HK-2 (cell line): ENCODE data around the gene CPLX3.
A peak's percentile ranks its signal among the peaks of the same experiment; 100 is the strongest.

Experiments
- DNase-seq: peaks from one replicate; pipeline ENCODE4 v3.0.0-alpha.2; 2018; ENCODE audit not compliant: unreplicated experiment

The CPLX3 gene

DNA sequence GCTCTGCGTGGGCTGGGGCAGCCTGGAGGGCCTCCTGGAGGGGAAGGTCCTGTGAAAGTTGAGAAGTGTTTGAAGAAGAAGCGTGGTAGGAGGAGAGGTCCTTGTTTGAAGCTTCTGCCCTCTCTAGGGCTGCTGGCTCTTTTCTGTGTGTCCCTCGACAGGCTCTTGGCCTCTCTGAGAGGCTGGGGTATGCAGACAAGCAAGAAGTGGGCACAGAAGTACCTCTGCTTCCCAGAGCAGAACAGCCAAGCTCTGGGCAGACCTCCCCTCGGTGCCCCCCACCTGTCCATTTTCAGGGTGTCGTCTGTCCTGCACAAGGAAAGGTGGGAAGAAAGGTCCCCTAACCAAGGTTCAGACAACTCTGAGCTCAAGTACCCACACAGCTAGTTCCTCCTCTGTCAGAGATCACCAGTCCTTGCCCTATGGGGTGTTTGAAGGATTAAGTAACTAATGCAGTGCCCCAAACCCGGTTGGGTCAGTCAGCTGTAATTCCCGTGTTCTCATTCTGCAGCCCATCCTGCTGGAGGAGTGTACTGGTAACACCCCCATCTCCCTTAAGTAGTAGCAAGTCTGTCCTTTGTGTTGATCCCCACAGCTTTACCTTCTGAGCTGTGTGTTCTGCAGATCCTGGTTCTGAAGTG lies 38.3 kb upstream of the CPLX3 start:
- DNase-seq, result no peak

- no peak for DNase-seq
Observed at GRCh38 chr15:74788683-74789151, 37.7 kb upstream of the CPLX3 start.

DNA sequence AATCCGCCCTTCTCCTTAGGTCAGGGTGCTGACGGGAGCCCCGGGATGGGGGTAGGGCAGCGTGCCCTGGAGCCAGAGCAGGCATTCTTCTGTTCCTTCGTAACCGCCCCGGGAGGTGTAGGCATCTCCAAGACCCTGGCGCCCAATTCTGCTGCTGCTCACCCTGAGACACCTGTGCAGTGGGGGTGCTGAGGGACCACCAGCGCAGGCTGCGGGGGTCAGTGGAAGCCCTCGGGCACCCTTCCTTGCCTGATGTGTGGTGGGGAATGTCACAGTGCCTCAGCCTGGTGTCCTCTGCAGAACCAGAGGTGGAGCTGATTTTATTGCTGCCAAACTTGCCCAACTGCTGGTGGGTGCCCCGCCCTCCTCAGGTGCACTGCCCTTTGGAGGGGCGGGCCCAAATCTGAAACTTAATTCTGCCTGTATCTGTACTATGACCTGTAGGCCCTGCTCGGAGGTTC lies 37.2 kb upstream of the CPLX3 start:
- DNase-seq, result no peak

DNA sequence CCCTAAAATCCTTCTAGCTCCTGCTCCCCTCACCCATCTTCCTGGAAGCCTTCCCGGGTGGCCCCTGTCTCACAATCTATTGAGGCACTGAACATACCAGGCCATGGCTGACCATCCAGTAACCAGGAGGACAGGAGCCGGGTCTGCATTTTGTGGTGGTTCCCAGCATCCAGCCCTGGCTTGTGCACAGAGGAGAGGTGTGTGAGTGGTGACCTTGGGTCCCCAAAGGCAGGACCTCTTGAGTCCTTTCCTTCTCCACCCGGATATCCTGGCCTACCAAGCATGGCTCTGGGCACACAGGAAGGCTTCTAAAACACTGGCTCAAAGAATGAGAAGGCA lies 36.7 kb upstream of the CPLX3 start:
- DNase-seq, result no peak

- peak; percentile 85 for DNase-seq
Observed at GRCh38 chr15:74790080-74790916, 36.1 kb upstream of the CPLX3 start.

GRCh38 chr15:74791007-74791406 lies 35.4 kb upstream of the CPLX3 start:
- DNase-seq, result no peak

- DNase-seq, result no peak
Observed at GRCh38 chr15:74791667-74792066, 34.8 kb upstream of the CPLX3 start.

DNA sequence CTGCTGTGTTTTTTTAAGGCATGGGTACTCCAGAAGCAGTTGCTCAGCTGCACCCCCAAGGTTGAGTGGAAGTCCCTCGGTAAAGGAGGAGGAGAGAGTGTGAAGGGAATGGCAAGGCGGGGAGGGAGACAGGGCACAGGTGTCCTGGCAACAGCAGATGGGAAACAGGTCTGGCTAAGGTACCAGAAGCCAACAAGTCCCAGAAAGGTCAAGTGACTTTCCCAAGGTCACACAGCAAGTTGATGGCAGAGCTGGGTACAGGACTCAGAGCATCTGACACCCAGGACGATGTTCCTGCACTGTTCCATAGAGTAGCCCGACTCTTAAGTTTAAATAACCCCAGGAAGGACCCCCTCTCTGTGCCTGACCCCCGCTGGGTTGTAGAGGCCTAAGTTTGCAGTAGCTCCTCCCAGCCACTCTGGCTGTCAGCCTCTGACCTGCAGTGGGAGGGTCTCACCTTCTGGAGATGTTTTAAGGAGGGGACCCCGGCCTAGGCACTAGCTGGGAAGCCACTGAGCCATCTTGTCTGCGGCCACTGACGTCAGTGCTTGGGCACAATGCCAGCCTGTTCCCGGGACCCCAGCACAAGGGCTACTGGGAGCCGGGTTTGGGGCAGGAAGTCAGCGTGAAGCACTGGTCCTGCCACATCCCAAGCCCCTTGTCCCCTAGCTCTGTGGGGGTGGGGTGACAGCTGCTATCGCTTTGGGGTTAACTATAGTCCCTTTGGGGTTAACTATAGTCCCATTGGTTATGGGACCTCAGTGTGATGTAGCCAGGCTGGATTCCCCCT lies 34.0 kb upstream of the CPLX3 start:
- no peak for DNase-seq

GRCh38 chr15:74793135-74794028 lies 33.0 kb upstream of the CPLX3 start:
- no peak for DNase-seq

DNA sequence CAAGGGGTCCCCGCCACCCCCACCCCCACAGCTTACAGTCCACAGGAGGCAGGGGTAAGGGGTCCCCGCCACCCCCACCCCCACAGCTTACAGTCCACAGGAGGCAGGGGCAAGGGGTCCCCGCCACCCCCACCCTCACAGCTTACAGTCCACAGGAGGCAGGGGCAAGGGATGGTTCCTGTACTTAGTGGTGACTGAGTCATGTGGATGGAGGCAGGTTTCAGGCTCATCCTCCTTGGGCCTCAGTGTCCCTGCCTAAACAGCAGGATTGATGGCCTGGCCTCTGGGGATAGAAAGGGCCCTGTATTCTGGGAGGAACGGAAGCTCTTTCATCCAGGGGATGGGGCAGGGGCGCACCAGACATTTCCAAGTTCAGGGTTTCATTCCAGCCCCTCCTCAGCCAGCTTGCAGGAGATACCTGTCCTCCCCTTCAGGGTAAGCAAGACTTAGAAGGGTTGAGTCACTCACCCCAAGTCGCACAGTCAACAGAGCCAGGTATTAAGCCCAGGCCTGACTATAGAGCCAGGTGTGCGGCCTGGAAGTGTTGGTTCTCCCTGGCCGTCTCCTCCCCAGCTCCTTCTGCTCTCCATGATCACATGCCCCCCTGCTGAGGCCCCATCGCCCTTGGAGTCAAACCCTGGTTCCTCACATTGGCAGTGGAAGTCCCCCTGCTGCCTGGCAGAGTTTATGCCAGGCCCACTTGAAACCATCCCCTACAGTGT lies 32.0 kb upstream of the CPLX3 start:
- DNase-seq, result no peak

DNA sequence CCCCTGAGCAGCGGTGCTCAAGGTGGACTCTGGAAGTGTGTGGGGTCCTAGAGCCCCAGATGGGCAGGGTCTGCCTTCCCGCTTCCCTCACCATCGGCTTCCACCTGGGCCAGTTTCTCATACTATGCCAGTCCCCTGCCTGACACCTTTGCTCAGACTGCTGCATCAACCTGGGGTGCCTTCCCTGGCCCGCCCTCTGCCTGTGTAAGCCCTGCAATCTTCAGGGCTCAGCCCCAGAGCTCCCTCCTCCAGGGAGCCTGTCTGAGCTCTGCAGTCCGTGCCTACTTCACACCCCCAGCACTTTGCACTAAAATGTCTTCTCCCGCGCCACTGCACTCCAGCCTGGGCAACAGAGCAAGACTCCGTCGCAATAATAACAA lies 31.5 kb upstream of the CPLX3 start:
- DNase-seq, result no peak

- DNase-seq, result no peak
Observed at GRCh38 chr15:74795966-74796625, 30.3 kb upstream of the CPLX3 start.

GRCh38 chr15:74798388-74799254 lies 27.8 kb upstream of the CPLX3 start:
- DNase-seq, result no peak

DNA sequence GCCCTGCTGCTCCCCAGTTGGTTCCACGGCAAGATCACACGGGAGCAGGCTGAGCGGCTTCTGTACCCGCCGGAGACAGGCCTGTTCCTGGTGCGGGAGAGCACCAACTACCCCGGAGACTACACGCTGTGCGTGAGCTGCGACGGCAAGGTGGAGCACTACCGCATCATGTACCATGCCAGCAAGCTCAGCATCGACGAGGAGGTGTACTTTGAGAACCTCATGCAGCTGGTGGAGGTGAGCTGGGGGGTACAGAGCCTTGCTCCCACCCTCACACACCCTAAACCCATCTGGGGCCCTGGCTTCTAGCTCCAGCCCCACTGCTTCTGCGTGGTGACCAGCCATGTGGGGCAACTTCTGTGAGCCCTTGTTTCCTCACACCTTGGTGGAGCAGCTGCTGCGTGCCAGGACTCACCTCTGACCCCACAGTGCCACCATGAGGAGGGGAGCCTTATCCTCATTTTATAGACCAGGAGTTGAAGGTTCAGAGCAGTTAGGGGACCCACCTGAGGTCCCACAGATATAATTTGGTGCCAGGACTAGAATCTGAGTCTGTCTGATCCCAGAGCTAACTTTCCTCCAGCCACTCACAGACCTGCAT lies 27.1 kb upstream of the CPLX3 start:
- no peak for DNase-seq

DNA sequence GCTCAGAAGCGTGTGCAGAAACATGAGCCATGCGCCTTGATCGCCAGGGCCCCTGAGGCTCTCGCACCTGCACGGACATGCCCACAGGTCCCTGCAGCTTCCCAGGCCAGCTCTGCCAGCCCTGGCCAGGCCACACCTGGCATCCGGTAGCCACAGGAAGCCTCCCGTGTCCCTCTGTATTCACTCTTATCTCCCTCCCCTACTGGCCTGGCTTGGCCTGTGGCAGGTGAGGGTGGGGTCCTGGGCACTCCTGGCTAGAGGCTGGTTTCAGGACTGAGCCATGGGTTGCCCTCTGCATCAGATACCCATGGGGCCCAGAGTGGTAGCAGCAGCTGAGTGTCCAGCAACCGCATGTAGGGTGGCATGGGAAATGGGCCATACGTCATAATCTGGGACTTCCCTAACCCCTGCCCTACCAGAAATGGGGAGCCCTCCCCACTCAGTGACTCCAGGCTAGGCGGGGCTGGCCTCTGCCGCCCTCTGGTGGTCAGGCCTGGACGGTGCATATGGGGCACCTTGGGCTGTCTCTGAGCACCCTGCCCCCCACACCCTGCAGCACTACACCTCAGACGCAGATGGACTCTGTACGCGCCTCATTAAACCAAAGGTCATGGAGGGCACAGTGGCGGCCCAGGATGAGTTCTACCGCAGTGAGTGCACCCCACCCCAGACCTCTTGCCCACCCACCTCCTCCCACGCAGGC lies 26.4 kb upstream of the CPLX3 start:
- peak; percentile 81 for DNase-seq

- no peak for DNase-seq
Observed at GRCh38 chr15:74800559-74801094, 25.8 kb upstream of the CPLX3 start.

DNA sequence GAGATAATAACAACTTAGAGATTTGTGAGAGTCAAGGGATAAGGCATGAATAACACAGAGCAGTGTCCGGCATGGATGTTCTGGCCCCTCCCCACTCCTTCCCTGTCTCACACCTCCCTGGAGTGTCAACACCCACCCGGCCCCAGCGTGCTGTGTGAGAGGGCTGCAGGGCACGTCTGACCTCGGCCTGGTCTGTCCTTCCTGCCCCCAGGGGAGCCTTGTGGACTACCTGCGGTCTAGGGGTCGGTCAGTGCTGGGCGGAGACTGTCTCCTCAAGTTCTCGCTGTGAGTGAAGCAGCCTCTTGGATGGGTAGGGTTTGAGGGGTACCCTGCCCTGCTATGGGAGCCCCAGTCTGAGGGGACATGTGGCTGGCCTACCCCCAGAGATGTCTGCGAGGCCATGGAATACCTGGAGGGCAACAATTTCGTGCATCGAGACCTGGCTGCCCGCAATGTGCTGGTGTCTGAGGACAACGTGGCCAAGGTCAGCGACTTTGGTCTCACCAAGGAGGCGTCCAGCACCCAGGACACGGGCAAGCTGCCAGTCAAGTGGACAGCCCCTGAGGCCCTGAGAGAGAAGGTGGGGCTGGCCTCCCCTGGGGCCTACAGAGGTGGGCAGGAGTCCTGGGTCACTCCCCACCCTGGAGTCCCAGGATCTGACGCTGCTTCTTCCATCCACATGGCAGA lies 25.0 kb upstream of the CPLX3 start:
- no peak for DNase-seq
